ENCODE results near the gene MAPK11.

DNA sequence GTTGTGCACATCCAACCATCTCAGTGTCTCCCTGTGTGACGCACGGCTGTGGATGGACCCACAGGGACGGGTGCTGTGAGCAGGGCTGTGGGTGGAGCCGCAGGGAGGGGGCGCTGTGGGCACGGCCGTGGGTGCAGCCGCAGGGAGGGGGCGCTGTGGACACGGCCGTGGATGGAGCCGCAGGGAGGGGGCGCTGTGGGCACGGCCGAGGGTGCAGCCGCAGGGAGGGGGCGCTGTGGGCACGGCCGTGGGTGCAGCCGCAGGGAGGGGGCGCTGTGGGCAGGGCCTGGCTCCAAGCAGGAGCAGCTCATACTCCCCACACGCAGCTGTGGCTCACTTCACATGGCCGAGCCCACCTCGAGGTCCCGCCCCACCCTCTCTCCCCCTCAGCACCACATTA, 6.0 kb upstream of the MAPK11 start:
- TF ChIP-seq ZNF565 (CRISPR knock-in tag; conservative IDR thresholded peaks at IDR 0.05; ENCODE audit: low read depth) (no peak), ZC3H10 (CRISPR knock-in tag; IDR thresholded peaks at IDR 0.05) (no peak), ZNF70 (CRISPR knock-in tag; IDR thresholded peaks at IDR 0.05) (no peak), ZNF8 (CRISPR knock-in tag; IDR thresholded peaks at IDR 0.05) (no peak), ESRRG (CRISPR knock-in tag; IDR thresholded peaks at IDR 0.05) (no peak)
- TF ChIP-seq, protein P1, sequence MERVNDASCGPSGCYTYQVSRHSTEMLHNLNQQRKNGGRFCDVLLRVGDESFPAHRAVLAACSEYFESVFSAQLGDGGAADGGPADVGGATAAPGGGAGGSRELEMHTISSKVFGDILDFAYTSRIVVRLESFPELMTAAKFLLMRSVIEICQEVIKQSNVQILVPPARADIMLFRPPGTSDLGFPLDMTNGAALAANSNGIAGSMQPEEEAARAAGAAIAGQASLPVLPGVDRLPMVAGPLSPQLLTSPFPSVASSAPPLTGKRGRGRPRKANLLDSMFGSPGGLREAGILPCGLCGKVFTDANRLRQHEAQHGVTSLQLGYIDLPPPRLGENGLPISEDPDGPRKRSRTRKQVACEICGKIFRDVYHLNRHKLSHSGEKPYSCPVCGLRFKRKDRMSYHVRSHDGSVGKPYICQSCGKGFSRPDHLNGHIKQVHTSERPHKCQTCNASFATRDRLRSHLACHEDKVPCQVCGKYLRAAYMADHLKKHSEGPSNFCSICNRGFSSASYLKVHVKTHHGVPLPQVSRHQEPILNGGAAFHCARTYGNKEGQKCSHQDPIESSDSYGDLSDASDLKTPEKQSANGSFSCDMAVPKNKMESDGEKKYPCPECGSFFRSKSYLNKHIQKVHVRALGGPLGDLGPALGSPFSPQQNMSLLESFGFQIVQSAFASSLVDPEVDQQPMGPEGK (CRISPR knock-in tag; IDR thresholded peaks at IDR 0.05; ENCODE audit: borderline replicate concordance): no peak
- TF ChIP-seq, protein P2, sequence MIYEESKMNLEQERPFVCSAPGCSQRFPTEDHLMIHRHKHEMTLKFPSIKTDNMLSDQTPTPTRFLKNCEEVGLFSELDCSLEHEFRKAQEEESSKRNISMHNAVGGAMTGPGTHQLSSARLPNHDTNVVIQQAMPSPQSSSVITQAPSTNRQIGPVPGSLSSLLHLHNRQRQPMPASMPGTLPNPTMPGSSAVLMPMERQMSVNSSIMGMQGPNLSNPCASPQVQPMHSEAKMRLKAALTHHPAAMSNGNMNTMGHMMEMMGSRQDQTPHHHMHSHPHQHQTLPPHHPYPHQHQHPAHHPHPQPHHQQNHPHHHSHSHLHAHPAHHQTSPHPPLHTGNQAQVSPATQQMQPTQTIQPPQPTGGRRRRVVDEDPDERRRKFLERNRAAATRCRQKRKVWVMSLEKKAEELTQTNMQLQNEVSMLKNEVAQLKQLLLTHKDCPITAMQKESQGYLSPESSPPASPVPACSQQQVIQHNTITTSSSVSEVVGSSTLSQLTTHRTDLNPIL (CRISPR knock-in tag; IDR thresholded peaks at IDR 0.05; ENCODE audit: low read depth): no peak

All from SK-N-SH treated with all-trans-retinoic acid at 6 μM for 48 hours (cell line).